HepG2 (cell line): ENCODE measurements around the gene P2RY8. TPM values are rescaled to one million over a fixed set of nuclear protein-coding genes. Genes with fewer than 3 reads are reported as not detected.
"Not testable (repeated sequence)": the region's sequence is repeated elsewhere in the genome, so short reads cannot be mapped to it uniquely, and the experiment has no call there.

Experiments used
- ATAC-seq: fragments of 200-7000 bp; cut with Tn5 transposase; 3 replicates; pipeline ENCODE4 v1.9.1; 2020; ENCODE audit warnings: mild to moderate bottlenecking, moderate library complexity
- BruUV-seq: library from RNA; stranded (reverse); fragments of 400-500 nt; replicated peaks from 2 replicates; lab custom pipeline; 2021; lab: Mats Ljungman, UMichigan
- CTCF ChIA-PET: fragments of 300-600 bp; formaldehyde crosslinking; extraction: SDS; loops from one replicate; lab custom pipeline; 2021; ENCODE audit warnings: low total read pairs, inconsistent platforms, low intra/inter-chr PET ratio; lab: Yijun Ruan, JAX
- POLR2A ChIA-PET: fragments of 350-600 bp; sonication (Branson Sonifier 250); formaldehyde crosslinking; loops from one replicate; lab custom pipeline; 2020; ENCODE audit warnings: antibody characterized with exemption, inconsistent platforms; lab: Yijun Ruan, JAX
- DNase-seq: peaks from one replicate; pipeline ENCODE4 v3.0.0-alpha.2; 2015; ENCODE audit warnings: low spot score
- FAIRE-seq: peaks from 3 replicates; lab custom pipeline; 2011; peaks lifted over from hg19 to GRCh38; lab: Jason Lieb, UNC
- H2AFZ ChIP-seq: one replicate; pipeline ENCODE4 v1.6.1; 2011; ENCODE audit warnings: low read length, inconsistent platforms
- H3K27ac ChIP-seq: fragments of 300-600 bp; 3 replicates; pipeline ENCODE4 v1.8.0; 2011; ENCODE audit warnings: mixed run types, mild to moderate bottlenecking, mixed read lengths, low read length, inconsistent platforms; ENCODE audit not compliant: insufficient read depth; ENCODE audit errors: extremely low read length
- H3K27me3 ChIP-seq, 2 experiments: fragments of 200-600 bp in 1 of 2; 2 replicates in 1 of 2; 3 replicates in 1 of 2; pipeline versions ENCODE4 v1.6.0 to v1.8.0; 2011; ENCODE audit warnings: low read length in 2 of 2, mild to moderate bottlenecking in 2 of 2, moderate library complexity in 2 of 2, inconsistent platforms in 1 of 2; ENCODE audit not compliant: insufficient read depth in 2 of 2, control insufficient read depth in 1 of 2
- H3K36me3 ChIP-seq, 2 experiments: fragments of 200-600 bp in 1 of 2; replicated peaks in 1 of 2; 2 replicates in 1 of 2; 3 replicates in 1 of 2; pipeline versions ENCODE4 v1.5.1 to v1.8.0; 2011; ENCODE audit warnings: low read length in 2 of 2, inconsistent platforms in 1 of 2; ENCODE audit not compliant: insufficient read depth in 2 of 2, control insufficient read depth in 1 of 2
- H3K4me1 ChIP-seq: 2 replicates; pipeline ENCODE4 v1.5.1; 2012; ENCODE audit warnings: low read length, inconsistent platforms; ENCODE audit not compliant: insufficient read depth
- H3K4me2 ChIP-seq: 2 replicates; pipeline ENCODE4 v1.6.0; 2011; ENCODE audit warnings: low read depth, low read length, inconsistent platforms
- H3K4me3 ChIP-seq, 3 experiments: fragments of 200-600 bp in 1 of 3; sonication (generic), shearing (Covaris generic) in 1 of 3; replicated peaks in 1 of 3; 2 replicates each; pipeline ENCODE4 v1.5.1; 2011 to 2016; ENCODE audit warnings: low read length in 3 of 3, inconsistent platforms in 2 of 3, low read depth in 2 of 3, mild to moderate bottlenecking in 2 of 3, control low read depth in 1 of 3, mixed read lengths in 1 of 3; ENCODE audit not compliant: insufficient read depth in 1 of 3
- H3K79me2 ChIP-seq: one replicate; pipeline ENCODE4 v1.6.1; 2011; ENCODE audit warnings: low read length, inconsistent platforms; ENCODE audit not compliant: insufficient read depth
- H3K9ac ChIP-seq: 2 replicates; pipeline ENCODE4 v1.6.0; 2011; ENCODE audit warnings: mild to moderate bottlenecking, low read depth, low read length, inconsistent platforms; ENCODE audit not compliant: insufficient read depth
- H3K9me3 ChIP-seq: 2 replicates; pipeline ENCODE4 v1.5.1; 2012; ENCODE audit warnings: mild to moderate bottlenecking, low read length
- H4K20me1 ChIP-seq: 2 replicates; pipeline ENCODE4 v1.6.0; 2011; ENCODE audit warnings: inconsistent platforms, mild to moderate bottlenecking, low read length, moderate library complexity; ENCODE audit not compliant: insufficient read depth
- JUN ChIP-seq: sonication (generic); formaldehyde crosslinking; IDR thresholded peaks from 2 replicates; pipeline ENCODE4 v1.4.0; 2020; ENCODE audit warnings: mild to moderate bottlenecking, missing genetic modification reagents
- ZNF773 ChIP-seq: sonication (generic); formaldehyde crosslinking; IDR thresholded peaks from 2 replicates; pipeline ENCODE4 v1.4.0; 2020; ENCODE audit warnings: missing genetic modification reagents, borderline replicate concordance
- ZNF776 ChIP-seq: sonication (generic); formaldehyde crosslinking; IDR thresholded peaks from 2 replicates; pipeline ENCODE4 v1.4.0; 2020; ENCODE audit warnings: mild to moderate bottlenecking, missing genetic modification reagents
- WGBS: methylation state at CpG from one replicate; pipeline ENCODE4 v1.1.6; 2017; ENCODE audit warnings: low lambda C conversion rate; 5-methylcytosine and 5-hydroxymethylcytosine counted together
- in situ Hi-C: cut with HindIII; loops from 2 replicates; pipeline ENCODE4 v1.10.0; 2017; ENCODE audit warnings: low pct_unique_long_range_greater_than_20kb; ENCODE audit not compliant: extremely low pct_ligation_motif_present
- intact Hi-C: fragments of 100-400 bp; cut with micrococcal nuclease; formaldehyde crosslinking; loops from one replicate; pipeline ENCODE4 v1.10.0; 2022; ENCODE audit not compliant: unreplicated experiment
- polyA plus RNA-seq, 8 experiments: library from polyadenylated mRNA; depleted of rRNA in 3 of 8; stranded (reverse) in 7 of 8; unstranded in 1 of 8; fragments of >200 nt; fragmentation: Illumina TruSeq in 4 of 8; extraction: Trizol in 4 of 8; gene quantifications; 2 replicates each; pipeline versions ENCODE4 v1.2.1 to v1.2.3, GENCODE V29; 2011 to 2016; ENCODE audit warnings: low read depth in 4 of 8, missing spikeins in 1 of 8, mixed read lengths in 1 of 8; ENCODE audit not compliant: insufficient read depth in 1 of 8
- total RNA-seq, 5 experiments: library from RNA; depleted of rRNA; stranded (reverse); fragments of >200 nt; fragmentation: Illumina TruSeq; extraction: Trizol; gene quantifications; 2 replicates each; pipeline ENCODE4 v1.2.3, GENCODE V29; 2016; ENCODE audit warnings: low read depth in 1 of 5
- TF ChIP-seq, protein P1 (sequence below): sonication (generic); formaldehyde crosslinking; IDR thresholded peaks from 2 replicates; pipeline ENCODE4 v1.9.0; 2022; ENCODE audit warnings: missing genetic modification reagents, mild to moderate bottlenecking, borderline replicate concordance
- TF ChIP-seq, protein P2 (sequence below): sonication (generic); formaldehyde crosslinking; IDR thresholded peaks from 2 replicates; pipeline ENCODE4 v1.5.0; 2020; ENCODE audit warnings: mild to moderate bottlenecking, missing genetic modification reagents

P2RY8 gene
- total and polyA plus RNA-seq, 2 of the 13 experiments (the other 11 are each of a cell fraction or from before 2014, with no cell fraction given), result 1.0 to 1.3 TPM

DNA sequence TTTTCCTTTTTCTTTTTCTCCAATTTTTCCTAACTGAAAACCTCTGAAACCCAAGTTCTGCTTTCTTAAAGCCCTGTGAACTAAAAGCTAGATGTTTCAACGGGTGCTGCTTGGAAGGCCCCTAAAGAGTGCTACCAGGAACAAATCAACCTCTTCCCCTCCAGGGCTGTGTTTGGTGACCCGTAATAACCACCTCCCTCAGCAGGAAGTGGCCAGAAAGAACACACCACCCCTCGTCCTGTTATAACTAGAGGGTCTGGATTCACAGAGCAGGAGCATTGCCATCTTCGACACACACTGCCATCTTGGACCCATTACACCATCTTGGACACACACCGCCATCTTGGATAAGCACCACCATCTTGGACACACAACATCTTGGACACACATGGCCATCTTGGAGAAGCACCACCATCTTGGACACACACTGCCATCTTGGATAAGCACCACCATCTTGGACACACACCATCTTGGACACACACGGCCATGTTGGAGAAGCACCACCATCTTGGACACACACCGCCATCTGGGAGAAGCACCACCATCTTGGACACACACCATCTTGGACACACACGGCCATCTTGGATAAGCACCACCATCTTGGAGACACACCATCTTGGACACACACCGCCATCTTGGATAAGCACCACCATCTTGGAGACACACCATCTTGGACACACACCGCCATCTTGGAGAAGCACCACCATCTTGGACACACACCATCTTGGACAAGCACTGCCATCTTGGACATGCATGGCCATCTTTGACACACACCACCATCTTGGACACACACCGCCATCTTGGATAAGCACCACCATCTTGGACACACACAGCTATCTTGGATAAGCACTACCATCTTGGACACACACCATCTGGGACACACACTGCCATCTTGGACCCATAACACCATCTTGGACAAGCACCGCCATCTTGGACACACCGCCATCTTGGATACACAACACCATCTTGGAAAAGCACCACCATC is 89.7 kb downstream of the P2RY8 start:
- CTCF ChIA-PET, FAIRE-seq, in situ Hi-C loops, H3K27me3 ChIP-seq, H3K36me3 ChIP-seq, H4K20me1 ChIP-seq, POLR2A ChIA-PET, ATAC-seq, H3K9me3 ChIP-seq, intact Hi-C loops, H2AFZ ChIP-seq, H3K27ac ChIP-seq, H3K4me3 ChIP-seq, BruUV-seq, H3K4me2 ChIP-seq, H3K9ac ChIP-seq, DNase-seq: not testable (repeated sequence)
- TF ChIP-seq ZNF776 (CRISPR knock-in tag), result 0 out of 2 replicates have a peak, but pooled peaks have one; percentile 39
- peaks cover 11% of the 10 kb centered on the region for H3K79me2 ChIP-seq
- WGBS, result 93% methylated on average over 13 of the region's 13 CpGs
- peaks cover 12% of the 10 kb centered on the region for H3K4me1 ChIP-seq

DNA sequence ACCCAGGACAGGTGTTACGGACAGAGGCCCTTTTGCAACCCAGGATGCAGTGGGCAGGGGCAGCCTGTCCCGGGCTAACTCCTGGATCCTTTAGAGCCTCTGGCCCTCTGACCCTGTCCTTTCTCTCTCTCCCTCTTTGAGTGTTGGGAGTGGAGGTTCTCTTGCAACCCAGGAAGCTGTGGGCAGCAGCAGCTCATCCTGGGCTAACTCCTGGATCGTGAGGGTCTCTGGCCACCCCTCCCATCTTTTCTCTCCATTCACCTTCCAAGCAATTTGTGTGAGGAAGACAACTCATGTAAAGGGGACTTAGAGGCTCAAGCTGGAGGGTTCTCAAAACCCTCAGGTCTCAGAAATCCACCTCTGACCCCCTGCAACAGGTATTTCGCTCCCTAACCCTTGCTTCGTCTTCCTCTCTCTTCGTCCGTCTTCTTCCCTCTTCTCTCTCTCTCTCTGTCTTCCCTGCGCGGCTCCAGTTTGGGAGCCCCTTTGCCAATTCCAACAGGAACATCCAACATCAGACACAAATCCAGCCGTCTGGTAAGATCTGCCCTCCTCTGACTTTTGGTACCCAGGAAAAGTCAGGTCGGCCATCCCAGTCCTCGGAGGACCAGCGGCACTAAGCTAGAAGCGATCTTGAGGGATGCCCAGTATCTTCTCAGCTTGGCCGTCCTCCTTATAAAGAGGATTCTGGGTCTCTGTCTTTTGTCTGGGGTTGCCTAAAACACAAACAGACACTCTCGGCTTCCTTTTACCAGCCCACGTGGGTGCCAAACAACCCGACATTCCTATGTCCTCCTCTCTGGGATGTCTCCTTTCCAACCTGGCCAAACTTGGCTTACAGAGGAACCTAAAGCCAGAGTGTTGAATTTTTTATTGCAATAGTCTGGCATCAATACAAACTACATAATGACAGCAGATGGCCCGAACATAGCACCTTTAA is 92.2 kb downstream of the P2RY8 start:
- H3K27me3 ChIP-seq, result no peaks in the 10 kb centered on the region
- no peak overlapping the region for H3K4me3 ChIP-seq
- H2AFZ ChIP-seq, result no peak overlapping the region
- no peaks in the 10 kb centered on the region for H4K20me1 ChIP-seq
- in situ Hi-C loops (no loop called here), intact Hi-C loops (no loop called here)
- peaks cover 0 to 6% of the 10 kb centered on the region in 2 experiments; a peak in 2 of 5 replicates for H3K36me3 ChIP-seq
- ChIA-PET CTCF (no interaction called here), POLR2A (no interaction called here)
- peaks cover 4% of the 10 kb centered on the region for H3K79me2 ChIP-seq
- DNase-seq (no peak), ATAC-seq (no peak)
- H3K4me2 ChIP-seq, result no peak overlapping the region
- WGBS, result 96% methylated on average over 19 of the region's 19 CpGs
- no peaks in the 10 kb centered on the region for H3K4me1 ChIP-seq
- no peak overlapping the region for H3K27ac ChIP-seq
- no peaks in the 10 kb centered on the region for H3K9me3 ChIP-seq
- no peak overlapping the region for H3K9ac ChIP-seq
- TF ChIP-seq, protein P1, sequence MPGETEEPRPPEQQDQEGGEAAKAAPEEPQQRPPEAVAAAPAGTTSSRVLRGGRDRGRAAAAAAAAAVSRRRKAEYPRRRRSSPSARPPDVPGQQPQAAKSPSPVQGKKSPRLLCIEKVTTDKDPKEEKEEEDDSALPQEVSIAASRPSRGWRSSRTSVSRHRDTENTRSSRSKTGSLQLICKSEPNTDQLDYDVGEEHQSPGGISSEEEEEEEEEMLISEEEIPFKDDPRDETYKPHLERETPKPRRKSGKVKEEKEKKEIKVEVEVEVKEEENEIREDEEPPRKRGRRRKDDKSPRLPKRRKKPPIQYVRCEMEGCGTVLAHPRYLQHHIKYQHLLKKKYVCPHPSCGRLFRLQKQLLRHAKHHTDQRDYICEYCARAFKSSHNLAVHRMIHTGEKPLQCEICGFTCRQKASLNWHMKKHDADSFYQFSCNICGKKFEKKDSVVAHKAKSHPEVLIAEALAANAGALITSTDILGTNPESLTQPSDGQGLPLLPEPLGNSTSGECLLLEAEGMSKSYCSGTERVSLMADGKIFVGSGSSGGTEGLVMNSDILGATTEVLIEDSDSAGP (CRISPR knock-in tag), result no peak
- TF ChIP-seq JUN (CRISPR knock-in tag) (no peak), ZNF773 (CRISPR knock-in tag) (no peak)
- TF ChIP-seq, protein P2, sequence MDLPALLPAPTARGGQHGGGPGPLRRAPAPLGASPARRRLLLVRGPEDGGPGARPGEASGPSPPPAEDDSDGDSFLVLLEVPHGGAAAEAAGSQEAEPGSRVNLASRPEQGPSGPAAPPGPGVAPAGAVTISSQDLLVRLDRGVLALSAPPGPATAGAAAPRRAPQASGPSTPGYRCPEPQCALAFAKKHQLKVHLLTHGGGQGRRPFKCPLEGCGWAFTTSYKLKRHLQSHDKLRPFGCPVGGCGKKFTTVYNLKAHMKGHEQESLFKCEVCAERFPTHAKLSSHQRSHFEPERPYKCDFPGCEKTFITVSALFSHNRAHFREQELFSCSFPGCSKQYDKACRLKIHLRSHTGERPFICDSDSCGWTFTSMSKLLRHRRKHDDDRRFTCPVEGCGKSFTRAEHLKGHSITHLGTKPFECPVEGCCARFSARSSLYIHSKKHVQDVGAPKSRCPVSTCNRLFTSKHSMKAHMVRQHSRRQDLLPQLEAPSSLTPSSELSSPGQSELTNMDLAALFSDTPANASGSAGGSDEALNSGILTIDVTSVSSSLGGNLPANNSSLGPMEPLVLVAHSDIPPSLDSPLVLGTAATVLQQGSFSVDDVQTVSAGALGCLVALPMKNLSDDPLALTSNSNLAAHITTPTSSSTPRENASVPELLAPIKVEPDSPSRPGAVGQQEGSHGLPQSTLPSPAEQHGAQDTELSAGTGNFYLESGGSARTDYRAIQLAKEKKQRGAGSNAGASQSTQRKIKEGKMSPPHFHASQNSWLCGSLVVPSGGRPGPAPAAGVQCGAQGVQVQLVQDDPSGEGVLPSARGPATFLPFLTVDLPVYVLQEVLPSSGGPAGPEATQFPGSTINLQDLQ (CRISPR knock-in tag), result no peak
- TF ChIP-seq, all 625 proteins: peak for 0
- BruUV-seq, result no TSS peak
- FAIRE-seq, result no peak
